Peyer's patch (tissue), 4 donors: ENCODE results near the gene MCF2L.

Source experiments
- POLR2A ChIP-seq, 2 donors: fragments of 450-650 bp; IDR thresholded peaks; one replicate each; pipeline ENCODE4 v1.5.1; 2017; ENCODE audit warnings: antibody characterized with exemption in 2 of 2, mild to moderate bottlenecking in 2 of 2, moderate library complexity in 2 of 2
- TF ChIP-seq, protein P1 (sequence below), 6 experiments: fragments of 450-650 bp in 4 of 6; fragments of 200-600 bp in 2 of 6; sonication (generic) in 1 of 6; IDR thresholded peaks; one replicate each; pipeline ENCODE4 v1.5.1; 2017 to 2019; ENCODE audit warnings: antibody characterized with exemption in 6 of 6, mild to moderate bottlenecking in 3 of 6, moderate library complexity in 1 of 6

DNA sequence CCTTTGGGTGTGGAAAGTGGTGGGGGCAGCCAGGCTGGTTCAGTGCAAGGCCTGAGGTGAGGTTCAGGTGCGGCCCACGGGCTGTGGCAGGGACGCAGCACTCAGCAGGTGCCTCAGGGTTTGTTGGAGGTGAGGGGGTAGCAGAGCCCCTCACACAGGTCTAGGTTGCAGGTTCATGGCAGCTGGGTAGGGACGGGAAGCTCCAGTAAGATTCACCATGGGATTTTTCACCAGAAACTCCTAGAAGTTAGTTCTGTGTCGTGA, 14.0 kb downstream of the MCF2L start:
- TF ChIP-seq, protein P1, sequence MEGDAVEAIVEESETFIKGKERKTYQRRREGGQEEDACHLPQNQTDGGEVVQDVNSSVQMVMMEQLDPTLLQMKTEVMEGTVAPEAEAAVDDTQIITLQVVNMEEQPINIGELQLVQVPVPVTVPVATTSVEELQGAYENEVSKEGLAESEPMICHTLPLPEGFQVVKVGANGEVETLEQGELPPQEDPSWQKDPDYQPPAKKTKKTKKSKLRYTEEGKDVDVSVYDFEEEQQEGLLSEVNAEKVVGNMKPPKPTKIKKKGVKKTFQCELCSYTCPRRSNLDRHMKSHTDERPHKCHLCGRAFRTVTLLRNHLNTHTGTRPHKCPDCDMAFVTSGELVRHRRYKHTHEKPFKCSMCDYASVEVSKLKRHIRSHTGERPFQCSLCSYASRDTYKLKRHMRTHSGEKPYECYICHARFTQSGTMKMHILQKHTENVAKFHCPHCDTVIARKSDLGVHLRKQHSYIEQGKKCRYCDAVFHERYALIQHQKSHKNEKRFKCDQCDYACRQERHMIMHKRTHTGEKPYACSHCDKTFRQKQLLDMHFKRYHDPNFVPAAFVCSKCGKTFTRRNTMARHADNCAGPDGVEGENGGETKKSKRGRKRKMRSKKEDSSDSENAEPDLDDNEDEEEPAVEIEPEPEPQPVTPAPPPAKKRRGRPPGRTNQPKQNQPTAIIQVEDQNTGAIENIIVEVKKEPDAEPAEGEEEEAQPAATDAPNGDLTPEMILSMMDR (IDR thresholded peaks at IDR 0.05), result no peak
- no peak for TF ChIP-seq POLR2A (IDR thresholded peaks at IDR 0.05)
